Measurements from ENCODE around the gene LRRTM4.

GRCh38 chr2:76821731-76822130, 700.4 kb downstream of the LRRTM4 start:
- no peak for TF ChIP-seq CTCF (IDR thresholded peaks at IDR 0.05; ENCODE audit: poor library complexity, severe bottlenecking)
- TF ChIP-seq EZH2 (IDR thresholded peaks at IDR 0.05; ENCODE audit: borderline replicate concordance, insufficient read depth, low read length, poor library complexity, severe bottlenecking), result no peak
- TF ChIP-seq TAF1 (IDR thresholded peaks at IDR 0.05; ENCODE audit: low read depth), result no peak
- TF ChIP-seq, protein P1, sequence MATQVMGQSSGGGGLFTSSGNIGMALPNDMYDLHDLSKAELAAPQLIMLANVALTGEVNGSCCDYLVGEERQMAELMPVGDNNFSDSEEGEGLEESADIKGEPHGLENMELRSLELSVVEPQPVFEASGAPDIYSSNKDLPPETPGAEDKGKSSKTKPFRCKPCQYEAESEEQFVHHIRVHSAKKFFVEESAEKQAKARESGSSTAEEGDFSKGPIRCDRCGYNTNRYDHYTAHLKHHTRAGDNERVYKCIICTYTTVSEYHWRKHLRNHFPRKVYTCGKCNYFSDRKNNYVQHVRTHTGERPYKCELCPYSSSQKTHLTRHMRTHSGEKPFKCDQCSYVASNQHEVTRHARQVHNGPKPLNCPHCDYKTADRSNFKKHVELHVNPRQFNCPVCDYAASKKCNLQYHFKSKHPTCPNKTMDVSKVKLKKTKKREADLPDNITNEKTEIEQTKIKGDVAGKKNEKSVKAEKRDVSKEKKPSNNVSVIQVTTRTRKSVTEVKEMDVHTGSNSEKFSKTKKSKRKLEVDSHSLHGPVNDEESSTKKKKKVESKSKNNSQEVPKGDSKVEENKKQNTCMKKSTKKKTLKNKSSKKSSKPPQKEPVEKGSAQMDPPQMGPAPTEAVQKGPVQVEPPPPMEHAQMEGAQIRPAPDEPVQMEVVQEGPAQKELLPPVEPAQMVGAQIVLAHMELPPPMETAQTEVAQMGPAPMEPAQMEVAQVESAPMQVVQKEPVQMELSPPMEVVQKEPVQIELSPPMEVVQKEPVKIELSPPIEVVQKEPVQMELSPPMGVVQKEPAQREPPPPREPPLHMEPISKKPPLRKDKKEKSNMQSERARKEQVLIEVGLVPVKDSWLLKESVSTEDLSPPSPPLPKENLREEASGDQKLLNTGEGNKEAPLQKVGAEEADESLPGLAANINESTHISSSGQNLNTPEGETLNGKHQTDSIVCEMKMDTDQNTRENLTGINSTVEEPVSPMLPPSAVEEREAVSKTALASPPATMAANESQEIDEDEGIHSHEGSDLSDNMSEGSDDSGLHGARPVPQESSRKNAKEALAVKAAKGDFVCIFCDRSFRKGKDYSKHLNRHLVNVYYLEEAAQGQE (IDR thresholded peaks at IDR 0.05; ENCODE audit: borderline replicate concordance), result no peak
- no peak for TF ChIP-seq POLR2AphosphoS5 (IDR thresholded peaks at IDR 0.05)
- TF ChIP-seq RAD21 (conservative IDR thresholded peaks at IDR 0.05), result no peak
